Activated CD4-positive, alpha-beta T cell treated with anti-CD3 and anti-CD28 coated beads, Interleukin-2, amount 50 U/mL, for 24 hours (primary cell): Measurements from ENCODE around the gene PTN.
"Not testable (repeated sequence)": the region's sequence is repeated elsewhere in the genome, so short reads cannot be mapped to it uniquely, and the experiment has no call there.

Source experiments
- DNase-seq, 2 donors: peaks; one replicate each; pipeline ENCODE4 v3.0.0-alpha.2; 2020; ENCODE audit warnings: low read depth in 1 of 2, low spot score in 1 of 2

Gene PTN

DNA sequence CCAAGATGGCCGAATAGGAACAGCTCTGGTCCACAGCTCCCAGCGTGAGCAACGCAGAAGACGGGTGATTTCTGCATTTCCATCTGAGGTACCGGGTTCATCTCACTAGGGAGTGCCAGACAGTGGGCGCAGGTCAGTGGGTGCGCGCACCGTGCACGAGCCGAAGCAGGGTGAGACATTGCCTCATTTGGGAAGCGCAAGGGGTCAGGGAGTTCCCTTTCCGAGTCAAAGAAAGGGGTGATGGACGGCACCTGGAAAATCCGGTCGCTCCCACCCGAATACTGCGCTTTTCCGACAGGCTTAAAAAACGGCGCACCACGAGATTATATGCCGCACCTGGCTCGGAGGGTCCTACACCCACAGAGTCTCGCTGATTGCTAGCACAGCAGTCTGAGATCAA, 161.9 kb downstream of the PTN start:
- DNase-seq: not testable (repeated sequence)
